Endothelial cell (in vitro differentiated cells): ENCODE results near the gene GRIN2A. TPM values are rescaled to one million over a fixed set of nuclear protein-coding genes. Genes with fewer than 3 reads are reported as not detected.

Experiments used
- DNase-seq: peaks from one replicate; pipeline ENCODE4 v3.0.0; 2021; ENCODE audit warnings: low spot score
- H3K27ac Mint-ChIP-seq: one replicate; pipeline ENCODE4 v1.8.0; 2021; ENCODE audit warnings: mixed read lengths, inconsistent platforms; ENCODE audit not compliant: unreplicated experiment
- H3K27me3 Mint-ChIP-seq: one replicate; pipeline ENCODE4 v1.8.0; 2021; ENCODE audit warnings: mild to moderate bottlenecking, moderate library complexity, mixed read lengths, inconsistent platforms; ENCODE audit not compliant: unreplicated experiment
- H3K36me3 Mint-ChIP-seq: one replicate; pipeline ENCODE4 v1.8.0; 2021; ENCODE audit warnings: mild to moderate bottlenecking, low read depth, mixed read lengths, inconsistent platforms; ENCODE audit not compliant: unreplicated experiment
- H3K4me1 Mint-ChIP-seq: one replicate; pipeline ENCODE4 v1.8.0; 2021; ENCODE audit warnings: mild to moderate bottlenecking, mixed read lengths, inconsistent platforms; ENCODE audit not compliant: unreplicated experiment
- H3K4me3 Mint-ChIP-seq: one replicate; pipeline ENCODE4 v1.8.0; 2021; ENCODE audit warnings: mild to moderate bottlenecking, mixed read lengths, inconsistent platforms; ENCODE audit not compliant: unreplicated experiment
- H3K9me3 Mint-ChIP-seq: one replicate; pipeline ENCODE4 v1.8.0; 2021; ENCODE audit warnings: mixed read lengths, inconsistent platforms; ENCODE audit not compliant: unreplicated experiment
- CTCF ChIP-seq: fragments of 200-600 bp; sonication (generic); IDR thresholded peaks from one replicate; pipeline ENCODE4 v1.5.0; 2021; ENCODE audit warnings: antibody characterized with exemption; ENCODE audit not compliant: unreplicated experiment
- total RNA-seq: library from RNA; stranded (reverse); fragmentation: NEBNext Ultra II Directional; extraction: Animal tissue kit (Norgen Biotek cat#: 25700); gene quantifications from one replicate; pipeline ENCODE4 v1.2.1, GENCODE V29; 2021; ENCODE audit not compliant: unreplicated experiment

Gene GRIN2A
- total RNA-seq, 1 donor from 2014 or later, result 0.03 TPM

GRCh38 chr16:9946022-9946720 is 236.1 kb downstream of the GRIN2A start:
- Mint-ChIP-seq H3K27me3 (peaks cover 3% of the 10 kb centered on the region), H3K4me3 (no peak overlapping the region), H3K9me3 (no peaks in the 10 kb centered on the region), H3K27ac (no peak overlapping the region), H3K36me3 (no peaks in the 10 kb centered on the region), H3K4me1 (peaks cover 4% of the 10 kb centered on the region)
- TF ChIP-seq CTCF, result no peak
- DNase-seq, result no peak

GRCh38 chr16:9943121-9943520 is 239.1 kb downstream of the GRIN2A start:
- H3K27me3 Mint-ChIP-seq, result no peaks in the 10 kb centered on the region

GRCh38 chr16:9941245-9941644 is 241.0 kb downstream of the GRIN2A start:
- no peak for DNase-seq
- H3K27ac Mint-ChIP-seq, result no peak overlapping the region
- H3K9me3 Mint-ChIP-seq, result no peaks in the 10 kb centered on the region
- H3K27me3 Mint-ChIP-seq, result no peaks in the 10 kb centered on the region
- no peaks in the 10 kb centered on the region for H3K36me3 Mint-ChIP-seq
- no peak overlapping the region for H3K4me3 Mint-ChIP-seq
- TF ChIP-seq CTCF, result no peak
- peaks cover 4% of the 10 kb centered on the region for H3K4me1 Mint-ChIP-seq

More at GRCh38 chr16:9943121-9943520, 239.1 kb downstream of the GRIN2A start:
- Mint-ChIP-seq H3K4me3 (no peak overlapping the region), H3K27ac (no peak overlapping the region), H3K4me1 (peaks cover 4% of the 10 kb centered on the region), H3K36me3 (no peaks in the 10 kb centered on the region), H3K9me3 (no peaks in the 10 kb centered on the region)
- no peak for DNase-seq
- TF ChIP-seq CTCF, result no peak

GRCh38 chr16:9934723-9935508 is 247.3 kb downstream of the GRIN2A start:
- H3K27me3 Mint-ChIP-seq, result no peaks in the 10 kb centered on the region
- H3K4me1 Mint-ChIP-seq, result no peaks in the 10 kb centered on the region
- no peaks in the 10 kb centered on the region for H3K9me3 Mint-ChIP-seq
- no peak for DNase-seq
- no peak for TF ChIP-seq CTCF
- no peaks in the 10 kb centered on the region for H3K36me3 Mint-ChIP-seq
- H3K4me3 Mint-ChIP-seq, result no peak overlapping the region
- no peak overlapping the region for H3K27ac Mint-ChIP-seq
